ENCODE measurements around the gene AIF1L. TPM values are rescaled to one million over a fixed set of nuclear protein-coding genes. Genes with fewer than 3 reads are reported as not detected.

The AIF1L gene
- total and polyA plus RNA-seq, 2 donors (not counting 1 experiment from before 2014, with no cell fraction given), result not detected

- Mint-ChIP-seq H3K4me1 (no peaks in the 10 kb centered on the region), H3K4me3 (no peak overlapping the region), H3K9me3 (ENCODE audit: insufficient read depth) (no peaks in the 10 kb centered on the region), H3K27me3 (peaks cover 8% of the 10 kb centered on the region), H3K27ac (no peak overlapping the region)
- H3K27me3 ChIP-seq (replicated peaks in 1 of 4; ENCODE audit: control extremely low read depth in 1 of 4, control insufficient read depth in 3 of 4, insufficient read depth in 4 of 4, low read length in 3 of 4), result peaks cover 0 to 3% (median 0%) of the 10 kb centered on the region in 4 experiments
- no peak for DNase-seq
- no peaks in the 10 kb centered on the region for H4K20me1 ChIP-seq (ENCODE audit: control insufficient read depth, insufficient read depth, low read length, poor library complexity, severe bottlenecking)
- H3K4me3 ChIP-seq (ENCODE audit: control extremely low read depth in 1 of 5, extremely low read depth in 1 of 5, insufficient read depth in 1 of 5, low read depth in 2 of 5, low read length in 4 of 5), result no peak overlapping the region
- ATAC-seq (ENCODE audit: low read depth), result no peak
- H3K79me2 ChIP-seq (ENCODE audit: control insufficient read depth, insufficient read depth, low read length), result no peaks in the 10 kb centered on the region
- H3K27ac ChIP-seq (ENCODE audit: low read length in 2 of 2), result no peak overlapping the region
- no peak overlapping the region for H3K4me2 ChIP-seq (replicated peaks; ENCODE audit: low read depth, low read length, poor library complexity, severe bottlenecking)
- ChIA-PET CTCF (interaction anchor here (0.7 kb wide), 1 partner anchor 287 kb away, joined by 4 read pairs; no protein-coding TSS in a partner anchor), POLR2A (interaction anchor here (0.7 kb wide), 1 partner anchor 152 kb away, joined by 9 read pairs; no protein-coding TSS in a partner anchor)
- H3K9ac ChIP-seq (ENCODE audit: low read length), result no peak overlapping the region
- no CpG with 5 or more reads among the region's 3 CpGs for WGBS (ENCODE audit: insufficient coverage)
- H3K36me3 ChIP-seq (replicated peaks in 1 of 2; ENCODE audit: control extremely low read depth in 1 of 2, control insufficient read depth in 1 of 2, extremely low read depth in 1 of 2, insufficient read depth in 2 of 2, low read length in 1 of 2), result no peaks in the 10 kb centered on the region
- TF ChIP-seq EZH2 (IDR thresholded peaks at IDR 0.05; ENCODE audit: borderline replicate concordance, insufficient read depth, low read depth, low read length, poor library complexity, severe bottlenecking) (no peak), CTCF (IDR thresholded peaks at IDR 0.05) (no peak)
- H3K4me1 ChIP-seq (ENCODE audit: control insufficient read depth in 2 of 2, insufficient read depth in 2 of 2, low read length in 2 of 2), result peaks cover 0 to 3% of the 10 kb centered on the region in 2 donors
- H3K9me3 ChIP-seq (ENCODE audit: control extremely low read depth in 1 of 3, control insufficient read depth in 2 of 3, insufficient read depth in 1 of 3, low read length in 2 of 3), result no peaks in the 10 kb centered on the region
- intact Hi-C loops (cut with micrococcal nuclease), result no loop called here
- H2AFZ ChIP-seq (ENCODE audit: insufficient read depth, low read depth, low read length, poor library complexity, severe bottlenecking), result no peak overlapping the region
Measured at GRCh38 chr9:131053896-131054295, 42.4 kb upstream of the AIF1L start.

GRCh38 chr9:131056781-131057506 lies 39.4 kb upstream of the AIF1L start:
- Mint-ChIP-seq H3K4me1 (no peaks in the 10 kb centered on the region), H3K27me3 (peaks cover 4% of the 10 kb centered on the region), H3K4me3 (no peak overlapping the region), H3K9me3 (ENCODE audit: insufficient read depth) (no peaks in the 10 kb centered on the region), H3K27ac (no peak overlapping the region)
- Histone ChIP-seq H3K36me3 (replicated peaks in 1 of 2; ENCODE audit: control extremely low read depth in 1 of 2, control insufficient read depth in 1 of 2, extremely low read depth in 1 of 2, insufficient read depth in 2 of 2, low read length in 1 of 2) (no peaks in the 10 kb centered on the region), H2AFZ (ENCODE audit: insufficient read depth, low read depth, low read length, poor library complexity, severe bottlenecking) (no peak overlapping the region), H3K4me3 (ENCODE audit: control extremely low read depth in 1 of 5, extremely low read depth in 1 of 5, insufficient read depth in 1 of 5, low read depth in 2 of 5, low read length in 4 of 5) (no peak overlapping the region), H3K27me3 (replicated peaks in 1 of 4; ENCODE audit: control extremely low read depth in 1 of 4, control insufficient read depth in 3 of 4, insufficient read depth in 4 of 4, low read length in 3 of 4) (peaks cover 0 to 2% (median 0%) of the 10 kb centered on the region in 4 experiments), H3K9me3 (ENCODE audit: control extremely low read depth in 1 of 3, control insufficient read depth in 2 of 3, insufficient read depth in 1 of 3, low read length in 2 of 3) (no peaks in the 10 kb centered on the region), H3K4me2 (replicated peaks; ENCODE audit: low read depth, low read length, poor library complexity, severe bottlenecking) (no peak overlapping the region), H3K27ac (ENCODE audit: low read length in 2 of 2) (no peak overlapping the region), H3K79me2 (ENCODE audit: control insufficient read depth, insufficient read depth, low read length) (no peaks in the 10 kb centered on the region), H3K9ac (ENCODE audit: low read length) (no peak overlapping the region), H4K20me1 (ENCODE audit: control insufficient read depth, insufficient read depth, low read length, poor library complexity, severe bottlenecking) (no peaks in the 10 kb centered on the region), H3K4me1 (ENCODE audit: control insufficient read depth in 2 of 2, insufficient read depth in 2 of 2, low read length in 2 of 2) (peaks cover 0 to 3% of the 10 kb centered on the region in 2 donors)
- DNase-seq, result no peak
- 84% methylated on average over 12 of the region's 14 CpGs for WGBS (ENCODE audit: insufficient coverage)
- intact Hi-C loops (cut with micrococcal nuclease), result no loop called here
- ChIA-PET CTCF (interaction anchor here (0.5 to 4.3 kb wide), 9 partner anchors 10 to 1203 kb away, joined by 3 to 57 read pairs (median 6); no protein-coding TSS in a partner anchor), POLR2A (no interaction called here)
- ATAC-seq (ENCODE audit: low read depth), result no peak
- TF ChIP-seq EZH2 (IDR thresholded peaks at IDR 0.05; ENCODE audit: borderline replicate concordance, insufficient read depth, low read depth, low read length, poor library complexity, severe bottlenecking) (no peak), CTCF (IDR thresholded peaks at IDR 0.05) (no peak)
